BLaER1 treated with 17β-estradiol and CSF1 and Interleukin-3, amounts not matched to agents 10 nM and 100 nM (cell line): Measurements from ENCODE around the gene CST7.

Experiments used
- H3K27ac ChIP-seq, 11 experiments: shearing (Covaris generic); formaldehyde crosslinking; 2 replicates each; pipeline ENCODE4 v1.8.1; 2022
- H3K27me3 ChIP-seq, 11 experiments: shearing (Covaris generic); formaldehyde crosslinking; 2 replicates each; pipeline ENCODE4 v1.8.1; 2022
- H3K36me3 ChIP-seq, 11 experiments: shearing (Covaris generic); formaldehyde crosslinking; 2 replicates each; pipeline ENCODE4 v1.8.1; 2022
- H3K4me1 ChIP-seq, 10 experiments: shearing (Covaris generic); formaldehyde crosslinking; 2 replicates each; pipeline ENCODE4 v1.8.1; 2022
- H3K4me2 ChIP-seq, 11 experiments: shearing (Covaris generic); formaldehyde crosslinking; 2 replicates each; pipeline ENCODE4 v1.8.1; 2022
- H3K4me3 ChIP-seq, 10 experiments: shearing (Covaris generic); formaldehyde crosslinking; 2 replicates each; pipeline ENCODE4 v1.8.1; 2022
- H3K9ac ChIP-seq, 11 experiments: shearing (Covaris generic); formaldehyde crosslinking; 2 replicates each; pipeline ENCODE4 v1.8.1; 2022
- H3K9me3 ChIP-seq, 11 experiments: shearing (Covaris generic); formaldehyde crosslinking; replicated peaks in 1 of 11; 2 replicates each; pipeline ENCODE4 v1.8.1; 2022
- H4K20me1 ChIP-seq, 11 experiments: shearing (Covaris generic); formaldehyde crosslinking; 2 replicates each; pipeline ENCODE4 v1.8.1; 2022
- Cebpa-rat ChIP-seq, 11 experiments: shearing (Covaris generic); IDR thresholded peaks; 2 replicates each; pipeline ENCODE4 v1.8.1; 2022

Gene CST7

GRCh38 chr20:25008388-25009217, 59.5 kb downstream of the CST7 start:
- Histone ChIP-seq H3K9ac (no peak overlapping the region), H3K4me3 (no peak overlapping the region), H3K4me1 (peaks cover 0 to 10% (median 0%) of the 10 kb centered on the region in 10 experiments; a peak in 5 of 20 replicates), H4K20me1 (peaks cover 0 to 15% (median 0%) of the 10 kb centered on the region in 11 experiments; a peak in 2 of 22 replicates), H3K9me3 (no peaks in the 10 kb centered on the region), H3K27me3 (no peaks in the 10 kb centered on the region), H3K27ac (no peak overlapping the region), H3K4me2 (no peak overlapping the region), H3K36me3 (peaks cover 74 to 98% (median 87%) of the 10 kb centered on the region in 11 experiments)
- no peak for TF ChIP-seq Cebpa-rat (IDR thresholded peaks at IDR 0.05)
